HG02840 (cell line): Measurements from ENCODE around the gene NPLOC4.

ENCODE experiments used
- ATAC-seq: cut with Tn5 transposase; IDR thresholded peaks from one replicate; pipeline ENCODE4 v1.9.1; 2021; ENCODE audit warnings: mild to moderate bottlenecking, moderate library complexity, moderate number of reproducible peaks; ENCODE audit not compliant: unreplicated experiment, low FRiP score

Gene NPLOC4

GRCh38 chr17:81552244-81553017 is 84.5 kb downstream of the NPLOC4 start, which contains the start of gene FAAP100:
FAAP100 (minus strand) TSS chr17:81552353; CDS start chr17:81552330, 23 bp downstream.
- no peak for ATAC-seq

- ATAC-seq, result no peak
Measured at GRCh38 chr17:81551458-81552243, 85.3 kb downstream of the NPLOC4 start.

- no peak for ATAC-seq
Measured at GRCh38 chr17:81550830-81551457, 86.0 kb downstream of the NPLOC4 start.

- no peak for ATAC-seq
Measured at GRCh38 chr17:81550285-81550684, 86.6 kb downstream of the NPLOC4 start.

- ATAC-seq, result no peak
Measured at GRCh38 chr17:81549826-81550225, 87.1 kb downstream of the NPLOC4 start.

- ATAC-seq, result no peak
Measured at GRCh38 chr17:81549031-81549557, 87.8 kb downstream of the NPLOC4 start.

- no peak for ATAC-seq
Measured at GRCh38 chr17:81547614-81547982, 89.3 kb downstream of the NPLOC4 start.

- ATAC-seq, result no peak
Measured at GRCh38 chr17:81546906-81547613, 89.9 kb downstream of the NPLOC4 start.

- no peak for ATAC-seq
Measured at GRCh38 chr17:81545160-81545949, 91.6 kb downstream of the NPLOC4 start.

GRCh38 chr17:81544281-81544974 is 92.5 kb downstream of the NPLOC4 start:
- ATAC-seq, result no peak

GRCh38 chr17:81543756-81544155 is 93.2 kb downstream of the NPLOC4 start:
- ATAC-seq, result no peak

- no peak for ATAC-seq
Measured at GRCh38 chr17:81543339-81543675, 93.6 kb downstream of the NPLOC4 start.

GRCh38 chr17:81542431-81543338 is 94.2 kb downstream of the NPLOC4 start:
- no peak for ATAC-seq

- no peak for ATAC-seq
Measured at GRCh38 chr17:81541123-81541522, 95.8 kb downstream of the NPLOC4 start.

- no peak for ATAC-seq
Measured at GRCh38 chr17:81540676-81541027, 96.3 kb downstream of the NPLOC4 start.

- ATAC-seq, result no peak
Measured at GRCh38 chr17:81539961-81540675, 96.8 kb downstream of the NPLOC4 start.

- ATAC-seq, result no peak
Measured at GRCh38 chr17:81539571-81539900, 97.4 kb downstream of the NPLOC4 start.
